DMS153 treated with DMSO at 0.1 percent for 48 hours (cell line): ENCODE results near the gene USP22.

Source experiments
- DNase-seq: peaks from one replicate; lab custom pipeline; 2025; ENCODE audit not compliant: unreplicated experiment; lab: John Stamatoyannopoulos, UW

USP22 gene

GRCh38 chr17:21002309-21003006 lies 40.4 kb downstream of the USP22 start:
- no peak for DNase-seq

DNA sequence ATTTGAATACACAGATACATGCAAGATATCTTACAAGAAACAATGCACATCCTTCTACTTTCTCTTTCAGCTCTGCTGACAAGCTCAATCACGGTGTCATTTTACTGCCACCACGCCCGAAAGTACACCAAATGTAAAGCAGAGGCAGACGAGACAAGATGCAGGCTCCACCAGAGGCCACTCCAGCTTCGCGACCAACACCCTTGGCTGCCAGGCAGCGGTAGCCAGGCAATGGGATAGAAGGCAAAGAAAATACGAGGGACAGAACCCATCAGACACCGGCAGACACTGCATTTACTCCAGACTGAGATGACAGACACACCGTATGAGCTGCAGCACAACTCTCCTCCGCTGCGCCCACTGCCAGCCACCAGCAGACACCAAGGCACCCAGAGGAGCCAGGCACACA lies 41.0 kb downstream of the USP22 start:
- DNase-seq = no peak

DNA sequence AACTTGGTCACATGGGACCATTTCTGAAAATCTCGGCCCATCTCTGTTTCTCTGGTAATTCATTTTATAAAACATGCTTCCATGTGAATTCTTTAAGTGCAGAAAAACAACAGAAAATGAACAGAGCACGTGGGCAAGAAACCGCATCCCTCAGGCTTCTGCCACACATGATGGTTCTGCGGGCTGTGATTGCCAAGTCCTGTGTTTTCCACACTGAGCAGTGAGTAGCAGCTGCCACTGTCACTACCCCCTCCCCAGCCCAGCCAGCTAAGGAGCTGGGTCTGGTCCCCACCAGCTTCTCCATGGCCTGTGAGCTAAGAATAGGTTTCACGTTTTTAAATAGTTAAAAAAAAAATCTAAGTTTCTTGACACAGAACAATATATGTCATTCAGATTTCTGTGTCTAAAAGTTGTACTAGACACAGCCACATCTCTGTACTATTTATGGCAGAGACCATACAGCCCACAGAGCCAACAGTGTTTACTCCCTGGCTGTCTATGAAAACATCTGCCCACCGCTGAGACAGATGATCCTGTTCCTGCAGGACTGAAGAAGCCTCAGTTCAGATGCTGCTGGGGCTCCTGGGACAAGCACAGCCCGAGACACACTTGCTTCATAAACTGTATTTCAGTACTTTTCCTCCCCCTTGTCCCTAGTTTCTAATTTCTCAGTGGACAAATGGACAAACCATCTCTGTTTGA lies 41.5 kb downstream of the USP22 start:
- no peak for DNase-seq

DNA sequence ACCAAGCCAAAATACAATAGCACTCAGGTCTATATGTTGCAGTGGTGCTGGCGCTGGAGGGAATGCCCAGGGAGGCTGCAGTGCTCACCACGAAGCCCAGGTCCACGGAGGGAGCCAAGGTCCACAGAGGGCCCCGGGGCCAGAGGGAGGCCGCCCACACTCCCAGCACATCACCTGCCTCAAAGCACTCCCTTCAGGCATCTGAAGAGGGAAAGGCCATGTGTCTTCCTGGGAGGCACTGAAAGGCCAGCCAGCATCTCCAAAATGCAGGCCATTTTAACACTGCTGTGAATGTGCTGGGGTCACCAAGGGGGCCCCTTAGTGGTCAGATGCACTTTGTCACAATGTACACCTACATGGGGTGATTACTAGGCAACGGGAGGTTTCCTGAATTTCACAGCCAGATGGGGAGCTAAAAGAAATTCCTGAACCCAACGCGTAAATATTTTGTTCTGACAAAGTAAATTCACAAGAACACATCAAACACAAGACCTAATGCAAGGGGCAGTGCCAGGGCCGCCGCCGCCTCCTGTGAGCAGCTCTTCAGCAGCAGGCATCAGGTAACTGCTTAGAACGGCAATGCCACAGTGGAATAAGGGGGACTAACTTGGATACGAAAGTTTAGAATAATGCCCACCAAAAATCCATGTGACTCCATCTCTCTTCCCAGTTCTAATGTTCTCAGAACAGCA lies 42.8 kb downstream of the USP22 start:
- DNase-seq = no peak

DNA sequence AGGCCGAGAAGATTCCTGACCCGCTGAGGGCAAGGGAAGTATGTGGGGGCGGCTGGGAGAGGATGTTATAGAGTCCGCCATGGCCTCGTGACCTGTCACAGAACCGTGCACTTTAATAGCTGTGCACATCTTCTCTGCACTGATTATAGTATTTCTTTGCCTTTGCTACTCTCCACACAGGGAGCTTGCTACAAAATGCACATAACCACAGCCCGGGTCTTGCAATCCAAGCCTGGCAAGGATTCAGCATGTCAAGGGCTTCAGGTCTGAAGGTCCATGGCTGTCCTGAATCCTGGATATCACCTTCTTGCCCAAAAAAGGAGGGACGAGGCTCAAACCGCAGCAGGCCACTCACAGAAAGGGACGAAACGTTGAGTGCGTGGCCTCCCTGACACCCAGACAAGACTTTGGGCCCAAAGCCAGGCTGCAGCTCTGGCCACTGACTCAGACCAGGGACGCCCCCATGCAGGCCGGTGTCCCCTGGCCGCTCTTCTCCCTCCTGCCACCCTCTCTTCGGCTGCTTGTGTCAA lies 43.7 kb downstream of the USP22 start:
- no peak for DNase-seq

DNA sequence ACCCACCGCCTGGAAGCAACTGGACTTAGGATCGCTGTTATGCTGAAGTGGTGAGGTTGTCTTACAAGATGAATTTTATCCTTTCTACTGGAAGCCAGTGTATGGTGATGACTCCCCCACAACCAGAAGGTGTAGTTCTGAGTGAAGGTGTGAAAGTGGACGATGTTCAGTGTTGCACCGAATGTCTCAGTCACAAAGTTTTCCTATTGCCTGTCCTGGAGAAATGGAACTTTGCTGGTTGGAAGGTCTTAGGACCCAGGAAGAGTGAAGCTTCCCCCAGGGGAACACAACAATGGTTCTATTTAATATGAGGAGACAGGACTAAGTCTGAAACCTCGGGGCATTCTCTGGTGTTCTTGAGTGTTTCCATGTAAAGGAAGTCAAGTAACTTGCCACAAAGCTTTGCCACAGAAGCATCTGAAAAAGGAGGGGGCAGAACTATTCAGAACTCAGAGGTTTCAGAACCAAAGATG lies 44.2 kb downstream of the USP22 start:
- DNase-seq = no peak

- no peak for DNase-seq
These were observed 44.9 kb downstream of the USP22 start for GRCh38 chr17:20997711-20998570.

GRCh38 chr17:20996724-20997615 lies 45.8 kb downstream of the USP22 start:
- DNase-seq = no peak

DNA sequence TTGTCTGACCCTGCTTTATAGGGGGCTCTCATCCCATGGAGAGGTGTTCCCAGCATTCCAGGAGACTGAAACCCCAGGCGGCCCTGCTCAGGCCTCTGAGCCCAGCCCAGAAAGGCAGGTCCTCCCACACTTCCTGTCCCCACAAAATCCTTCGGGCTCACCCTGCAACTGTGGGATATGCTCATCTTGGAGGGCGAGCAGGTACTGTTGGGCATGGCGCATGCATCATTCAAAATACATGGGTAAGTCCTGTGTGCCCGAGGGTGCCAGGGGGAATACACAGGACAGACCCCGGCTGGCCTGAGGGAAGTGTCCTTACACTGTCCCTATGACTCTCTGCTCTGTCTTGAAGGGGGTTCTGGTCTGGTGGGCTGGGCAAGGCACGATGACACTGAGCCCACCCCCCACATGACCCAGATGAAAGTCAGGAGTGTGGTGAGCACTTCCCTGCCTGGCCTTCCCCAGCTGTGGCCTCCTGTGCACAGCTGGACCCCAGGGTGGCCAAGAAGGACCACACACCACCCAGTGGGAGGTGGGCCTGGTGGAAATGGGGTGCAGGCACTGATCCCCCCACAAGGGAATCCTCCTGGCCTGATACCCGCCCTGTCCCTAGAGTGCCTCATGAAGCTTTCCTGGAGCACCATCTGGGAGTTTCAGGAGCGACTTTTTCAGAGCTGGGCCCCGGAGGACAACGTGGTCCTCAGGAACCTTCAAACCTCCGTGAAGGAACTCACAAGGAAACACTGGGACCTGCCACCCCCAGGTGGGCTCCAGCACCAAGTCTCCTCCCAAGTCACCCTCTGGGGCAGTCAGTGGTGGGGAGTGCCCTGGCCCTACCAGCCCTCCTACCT lies 46.7 kb downstream of the USP22 start:
- DNase-seq = no peak

- DNase-seq = no peak
These were observed 47.5 kb downstream of the USP22 start for GRCh38 chr17:20995164-20995872.

- no peak for DNase-seq
These were observed 48.0 kb downstream of the USP22 start for GRCh38 chr17:20994779-20995149.

GRCh38 chr17:20993863-20994778 lies 48.7 kb downstream of the USP22 start:
- no peak for DNase-seq

DNA sequence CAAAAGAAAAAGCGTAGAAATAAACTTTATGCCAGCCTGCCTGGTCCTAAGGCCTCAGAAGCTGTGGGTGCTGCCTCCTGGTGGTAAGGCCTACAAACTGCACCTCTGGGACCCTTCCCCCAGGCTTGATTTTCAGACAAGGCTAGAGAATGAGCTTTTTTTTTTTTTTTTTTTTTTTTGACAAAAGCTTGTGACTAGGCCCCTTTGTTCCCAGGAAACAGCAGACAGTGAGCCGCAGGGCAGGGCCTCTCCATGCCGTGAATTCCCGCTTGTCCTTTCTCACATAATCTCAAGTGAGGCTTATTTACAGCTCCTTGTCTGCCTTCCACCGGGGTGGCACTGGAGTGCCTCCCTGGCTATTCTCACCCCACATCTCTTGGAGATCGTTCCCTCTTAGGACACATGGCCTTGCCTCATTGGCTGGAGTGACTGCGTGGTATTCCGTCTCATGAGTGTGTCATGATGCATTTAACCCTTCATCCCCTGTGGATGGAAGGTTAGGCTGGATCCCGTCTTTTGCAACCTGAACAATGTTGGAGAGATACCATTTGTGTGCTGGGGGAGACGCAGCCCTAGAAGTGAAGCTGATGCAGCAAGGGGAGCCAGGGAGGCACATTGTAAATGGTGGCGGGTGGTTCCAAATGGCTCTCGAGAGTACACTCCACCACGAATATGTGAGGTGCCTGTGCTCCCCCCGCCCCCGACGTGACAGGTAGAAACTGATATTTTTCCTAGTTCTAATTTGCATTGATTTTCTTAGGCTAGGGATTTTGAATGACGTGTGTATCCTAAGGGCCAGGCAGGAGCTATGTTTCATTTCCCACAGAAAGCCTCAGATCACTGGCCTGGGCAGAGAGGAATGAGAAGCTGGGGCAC lies 49.6 kb downstream of the USP22 start:
- peak; percentile 12 for DNase-seq

GRCh38 chr17:20992416-20992815 lies 50.4 kb downstream of the USP22 start:
- DNase-seq = no peak

DNA sequence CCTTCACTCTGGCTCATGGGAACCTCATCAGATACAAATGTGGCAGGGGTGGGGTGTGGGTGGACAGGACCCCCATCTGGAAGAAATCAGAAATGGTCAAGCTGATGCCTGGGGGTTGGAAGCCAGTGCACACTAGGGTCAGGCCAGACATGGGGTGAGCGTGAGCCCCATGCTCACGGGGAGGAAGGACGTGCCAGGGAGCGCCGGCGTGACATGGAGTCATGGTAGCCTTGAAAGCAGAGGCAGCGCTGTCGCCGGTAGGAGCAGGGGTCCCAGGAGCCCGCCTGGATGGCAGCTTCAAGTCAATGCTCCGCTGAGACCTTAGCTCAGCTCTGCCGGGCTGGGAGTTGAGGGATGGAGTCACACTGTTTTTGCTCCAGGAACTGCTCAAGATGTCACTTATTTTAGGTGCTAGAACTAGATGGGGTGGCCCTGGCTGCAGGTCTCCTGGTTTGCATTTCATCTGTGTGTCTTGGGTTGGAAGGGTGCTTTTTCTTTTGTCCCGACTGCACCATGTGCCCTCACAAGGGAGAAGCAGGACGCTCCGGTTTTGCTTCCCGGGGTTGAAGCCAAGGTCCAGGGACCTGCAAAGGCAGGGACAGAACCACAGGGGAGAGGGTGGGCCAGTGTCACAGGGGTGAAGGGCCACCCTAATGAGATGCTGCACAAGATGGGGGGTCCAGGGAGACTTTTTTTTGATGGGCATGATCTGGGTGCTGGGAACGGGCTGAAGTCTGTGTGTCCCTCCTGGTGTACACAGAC lies 51.4 kb downstream of the USP22 start:
- DNase-seq = no peak
